ENCODE data around the gene URAD.

Gene URAD

GRCh38 chr13:28000567-28000966 is 12.1 kb upstream of the URAD start:
- no peak for DNase-seq (ENCODE audit: low read depth)

- DNase-seq (ENCODE audit: low read depth): no peak
Observed at GRCh38 chr13:27997904-27998522, 9.5 kb upstream of the URAD start.

DNA sequence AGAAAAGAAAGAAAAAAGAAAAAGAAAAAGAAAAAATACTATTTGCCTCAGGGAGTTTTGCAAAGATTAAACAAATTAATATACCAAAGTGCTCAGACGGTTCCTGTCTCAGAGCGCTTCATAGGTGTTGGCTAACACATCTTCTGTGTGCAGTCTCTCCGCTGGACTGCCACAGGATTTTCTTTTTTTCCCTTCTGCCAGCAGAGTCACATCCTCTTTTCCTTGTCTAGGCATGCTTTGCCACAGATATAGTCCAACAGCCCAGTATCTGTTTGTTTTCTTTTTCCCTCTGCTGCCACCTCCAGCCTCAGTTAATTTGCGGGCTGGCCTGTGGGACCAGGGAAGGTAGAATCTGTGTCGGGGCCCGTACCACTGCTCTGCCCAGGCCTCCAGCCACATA is 3.4 kb upstream of the URAD start:
- DNase-seq (ENCODE audit: low read depth): no peak

GRCh38 chr13:27985600-27985999 is 2.9 kb downstream of the URAD start:
- DNase-seq (ENCODE audit: low read depth): no peak

- no peak for DNase-seq (ENCODE audit: low read depth)
Observed at GRCh38 chr13:27982361-27982760, 6.1 kb downstream of the URAD start.

- no peak for DNase-seq (ENCODE audit: low read depth)
Observed at GRCh38 chr13:27981006-27981708, 7.3 kb downstream of the URAD start.

DNA sequence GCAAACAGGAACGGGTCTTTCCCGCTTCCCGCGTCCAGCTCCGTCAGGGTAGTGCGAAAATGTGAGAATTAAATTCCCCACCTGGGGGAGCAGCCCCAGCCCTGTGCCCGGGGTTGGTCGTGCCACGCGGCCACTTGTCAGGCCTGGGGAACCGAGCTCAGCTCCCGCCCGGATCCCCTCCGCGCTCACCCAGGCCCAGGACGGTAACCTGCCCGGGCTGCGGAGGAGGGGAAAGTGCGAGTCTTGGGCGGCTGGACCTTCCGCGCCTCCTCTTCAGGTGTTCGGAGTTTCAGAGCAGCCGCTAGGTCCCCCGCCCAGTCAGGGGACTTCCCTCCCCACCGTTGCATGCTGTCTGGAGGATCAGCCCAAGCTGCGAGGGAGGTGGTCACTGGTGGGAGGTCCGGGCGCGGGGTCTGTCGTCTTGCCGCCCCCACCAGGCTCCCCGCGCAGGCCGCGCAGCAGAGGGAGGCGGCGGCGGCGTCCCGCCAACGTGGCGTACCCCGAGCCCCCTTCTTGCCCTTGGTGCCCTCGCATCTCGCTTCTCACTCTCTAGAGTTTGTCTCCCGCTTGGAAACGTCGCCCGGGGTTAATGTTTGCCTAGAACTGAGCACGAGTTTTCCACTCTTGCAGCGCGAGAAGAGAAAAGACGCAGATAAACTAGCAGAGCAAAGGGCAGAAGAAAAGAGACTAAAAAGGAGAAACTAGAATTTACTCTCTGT is 8.1 kb downstream of the URAD start:
- DNase-seq (ENCODE audit: low read depth): no peak

GRCh38 chr13:27979765-27980279 is 8.7 kb downstream of the URAD start:
- no peak for DNase-seq (ENCODE audit: low read depth)

GRCh38 chr13:27979001-27979643 is 9.4 kb downstream of the URAD start:
- no peak for DNase-seq (ENCODE audit: low read depth)

DNA sequence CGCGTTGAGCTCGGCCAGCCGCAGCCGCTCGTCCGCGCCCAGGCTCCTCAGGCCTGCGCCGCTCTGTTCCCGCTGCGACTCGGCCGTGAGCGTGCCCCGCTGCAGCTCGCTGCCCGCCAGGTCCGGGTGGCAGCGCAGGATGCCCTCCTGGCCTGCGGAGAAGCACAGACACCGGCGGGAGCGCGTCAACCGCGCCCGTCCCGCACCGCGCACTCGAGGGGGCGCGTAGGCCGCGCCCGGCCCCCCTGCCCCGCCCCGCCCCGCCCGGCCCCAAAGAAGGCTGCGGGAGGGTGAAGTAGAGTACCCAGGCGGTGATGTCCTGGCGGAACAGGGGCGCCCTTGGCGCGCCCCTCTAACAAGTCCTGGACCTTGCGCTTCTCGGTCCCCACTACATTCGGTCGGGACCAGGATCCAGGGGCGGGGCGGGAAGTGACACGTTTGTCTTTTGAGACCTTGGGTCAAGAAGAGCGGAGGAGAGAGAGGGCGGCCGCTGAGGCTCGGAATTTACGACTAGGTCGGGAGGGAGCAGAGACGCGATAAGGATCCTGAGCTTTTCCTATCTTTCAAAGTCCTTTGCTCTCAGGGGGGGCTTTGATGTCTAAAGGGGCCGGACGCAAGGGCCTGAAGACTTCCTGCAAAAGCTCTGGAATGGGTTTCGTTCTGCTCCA is 10.1 kb downstream of the URAD start:
- DNase-seq (ENCODE audit: low read depth): no peak

DNA sequence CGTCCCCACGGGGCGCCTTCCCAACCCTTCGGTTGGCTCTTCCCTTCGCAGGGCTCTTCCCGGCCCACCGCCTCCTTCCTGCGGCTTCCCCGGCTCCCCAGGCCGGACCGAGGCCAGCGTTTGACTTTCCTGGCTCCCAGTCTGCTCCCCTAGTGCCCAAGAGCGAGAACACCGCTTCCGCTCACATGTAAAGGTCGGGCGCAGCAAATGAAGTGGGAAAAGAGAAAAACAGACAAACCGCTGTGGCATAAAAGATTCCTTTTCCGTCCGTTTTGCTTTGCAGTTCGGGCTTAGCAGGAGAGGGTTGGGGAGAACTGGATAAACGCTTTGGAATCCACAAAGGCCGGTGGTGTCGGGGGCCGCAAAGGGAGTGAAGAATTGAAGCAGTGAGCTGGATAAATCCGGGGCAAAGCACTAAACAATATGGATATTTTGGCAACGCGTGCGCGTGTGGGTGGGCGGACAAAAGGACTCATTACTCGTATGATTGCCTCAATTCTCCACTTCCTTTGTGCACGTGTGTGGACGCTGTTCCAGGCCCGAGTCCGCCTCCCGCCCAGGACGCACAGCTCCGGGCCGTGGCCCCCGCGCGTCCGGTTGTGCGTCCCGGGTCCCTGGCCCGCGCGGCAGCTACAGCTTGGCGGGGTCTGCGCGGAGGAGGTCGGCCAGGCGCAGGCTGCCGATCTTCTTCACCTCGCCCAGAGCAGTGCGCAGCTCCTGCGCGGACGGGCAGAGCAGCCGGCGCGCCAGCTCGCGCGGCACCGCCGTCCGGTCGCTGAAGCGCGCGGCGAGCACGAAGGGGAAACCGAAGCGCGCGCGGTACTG is 10.8 kb downstream of the URAD start:
- DNase-seq (ENCODE audit: low read depth): no peak

- DNase-seq (ENCODE audit: low read depth): no peak
Observed at GRCh38 chr13:27976362-27977091, 12.0 kb downstream of the URAD start.

- no peak for DNase-seq (ENCODE audit: low read depth)
Observed at GRCh38 chr13:27975564-27976361, 12.7 kb downstream of the URAD start.

GRCh38 chr13:27973961-27974662 is 14.4 kb downstream of the URAD start:
- DNase-seq (ENCODE audit: low read depth): no peak

DNA sequence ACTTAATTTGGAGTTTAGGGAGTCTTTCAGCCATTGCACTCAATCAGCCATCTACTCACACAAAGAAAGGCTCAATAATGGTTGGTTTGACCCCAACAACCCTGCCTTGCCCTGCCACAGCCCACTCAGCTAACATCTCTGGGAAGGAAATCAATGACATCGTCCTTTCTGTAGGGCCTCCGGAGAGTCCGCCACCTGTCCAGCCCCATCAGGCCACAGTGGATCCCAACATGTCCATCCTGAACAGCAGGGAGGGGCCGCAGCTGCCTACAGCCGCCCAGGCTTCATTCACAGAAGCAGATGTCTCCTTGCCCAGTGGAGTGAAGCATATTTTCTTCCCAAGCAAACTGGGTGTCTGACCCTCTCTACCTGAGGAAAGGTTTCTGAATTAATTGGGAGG is 15.2 kb downstream of the URAD start:
- DNase-seq (ENCODE audit: low read depth): no peak

DNA sequence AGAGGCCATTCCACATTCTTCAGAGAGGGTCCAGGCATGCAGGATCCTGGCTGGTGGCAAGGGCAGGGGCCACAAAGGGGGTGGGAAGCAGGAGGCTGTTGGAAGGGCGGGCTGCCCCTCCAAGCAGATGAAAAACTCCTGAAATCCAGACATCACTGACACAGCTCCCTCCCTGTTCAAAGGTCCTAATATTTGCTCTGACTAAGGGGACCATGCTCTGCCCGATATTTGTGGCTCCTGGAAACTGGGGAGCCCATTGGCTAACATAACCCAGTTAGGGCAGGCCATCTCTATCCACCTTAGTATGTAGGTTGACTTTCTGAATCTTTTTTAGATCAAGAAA is 16.0 kb downstream of the URAD start:
- DNase-seq (ENCODE audit: low read depth): no peak

DNA sequence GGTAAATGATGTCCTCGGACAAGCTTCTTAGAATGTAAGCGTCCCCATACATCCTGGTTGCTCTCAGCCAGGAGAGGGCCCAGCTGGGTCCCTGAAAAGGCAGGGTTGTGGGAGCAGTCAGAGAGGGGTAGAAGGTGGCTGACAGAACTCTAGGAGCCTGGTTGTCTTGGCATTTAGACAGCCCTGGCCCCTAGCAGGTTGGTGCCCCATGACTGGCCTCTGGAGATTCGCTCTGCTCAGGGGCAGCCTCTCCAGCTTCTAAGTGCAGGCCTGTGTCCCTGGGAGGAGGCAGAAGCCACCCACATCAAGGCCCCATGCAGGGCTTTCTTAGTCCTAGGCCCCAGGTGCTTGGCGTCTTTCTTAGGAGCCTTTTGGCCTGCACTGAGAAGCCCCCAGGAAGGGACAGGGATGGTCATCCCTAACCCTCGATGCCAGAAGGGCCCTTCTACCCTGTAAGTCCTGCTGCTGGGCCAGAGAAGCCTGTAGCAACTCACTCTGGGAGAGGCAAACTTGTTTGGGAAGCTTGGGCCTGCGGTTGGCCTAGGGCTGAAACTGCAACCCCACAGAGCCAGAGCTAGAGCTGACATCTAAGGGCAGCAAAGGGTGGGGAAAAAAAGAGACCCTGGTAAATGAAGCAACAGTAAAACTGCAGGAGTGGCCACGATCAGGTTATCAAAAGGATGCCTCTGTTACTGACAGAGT is 16.6 kb downstream of the URAD start:
- no peak for DNase-seq (ENCODE audit: low read depth)

GRCh38 chr13:27971236-27971645 is 17.3 kb downstream of the URAD start:
- DNase-seq (ENCODE audit: low read depth): no peak

Measured in GM04504 (cell line).